ENCODE measurements around the gene NUDT1.
A peak's percentile ranks its signal among the peaks of the same experiment; 100 is the strongest.
"Not testable (repeated sequence)": the region's sequence is repeated elsewhere in the genome, so short reads cannot be mapped to it uniquely, and the experiment has no call there.

The NUDT1 gene

GRCh38 chr7:2269089-2269990, 27.3 kb downstream of the NUDT1 start:
- ATAC-seq (replicated peaks); H3K4me3 Mint-ChIP-seq; H3K9me3 Mint-ChIP-seq; DNase-seq; H3K27me3 Mint-ChIP-seq: not testable (repeated sequence)
- H3K4me1 Mint-ChIP-seq: peaks cover 9 to 25% of the 10 kb centered on the region in 2 donors
- peaks cover 39 to 59% of the 10 kb centered on the region in 2 donors for H3K36me3 Mint-ChIP-seq
- peak overlapping the region; percentile 62 for H3K27ac Mint-ChIP-seq

GRCh38 chr7:2269991-2270460, 28.0 kb downstream of the NUDT1 start:
- Mint-ChIP-seq H3K27ac (peak overlapping the region; percentile 62), H3K36me3 (peaks cover 40 to 59% of the 10 kb centered on the region in 2 donors), H3K27me3 (no peaks in the 10 kb centered on the region), H3K4me1 (peaks cover 6 to 21% of the 10 kb centered on the region in 2 donors), H3K9me3 (no peaks in the 10 kb centered on the region), H3K4me3 (no peak overlapping the region)
- DNase-seq: no peak
- ATAC-seq (replicated peaks): no peak

- peaks cover 6 to 17% of the 10 kb centered on the region in 2 donors for H3K4me1 Mint-ChIP-seq
- DNase-seq (no peak), ATAC-seq (replicated peaks) (no peak)
- H3K27me3 Mint-ChIP-seq: no peaks in the 10 kb centered on the region
- peak overlapping the region; percentile 67 for H3K27ac Mint-ChIP-seq
- peaks cover 39 to 59% of the 10 kb centered on the region in 2 donors for H3K36me3 Mint-ChIP-seq
- H3K9me3 Mint-ChIP-seq: no peaks in the 10 kb centered on the region
- H3K4me3 Mint-ChIP-seq: no peak overlapping the region
Measured at GRCh38 chr7:2270495-2270894, 28.5 kb downstream of the NUDT1 start.

GRCh38 chr7:2271273-2272026, 29.4 kb downstream of the NUDT1 start:
- no peaks in the 10 kb centered on the region for H3K27me3 Mint-ChIP-seq
- DNase-seq (no peak), ATAC-seq (replicated peaks) (peak in 1 of 2 donors; percentile 4)
- peaks cover 9 to 13% of the 10 kb centered on the region in 2 donors for H3K4me1 Mint-ChIP-seq
- H3K4me3 Mint-ChIP-seq: peak overlapping the region in 1 of 2 donors; percentile 23
- no peaks in the 10 kb centered on the region for H3K9me3 Mint-ChIP-seq
- peaks cover 42 to 60% of the 10 kb centered on the region in 2 donors for H3K36me3 Mint-ChIP-seq
- H3K27ac Mint-ChIP-seq: peak overlapping the region; percentile 52

GRCh38 chr7:2272031-2272430, 30.0 kb downstream of the NUDT1 start:
- peak overlapping the region; percentile 42 for H3K27ac Mint-ChIP-seq
- H3K4me3 Mint-ChIP-seq: no peak overlapping the region
- ATAC-seq (replicated peaks): no peak
- no peaks in the 10 kb centered on the region for H3K9me3 Mint-ChIP-seq
- H3K4me1 Mint-ChIP-seq: peaks cover 11 to 13% of the 10 kb centered on the region in 2 donors
- H3K36me3 Mint-ChIP-seq: peaks cover 43 to 60% of the 10 kb centered on the region in 2 donors
- DNase-seq: no peak
- no peaks in the 10 kb centered on the region for H3K27me3 Mint-ChIP-seq

- Mint-ChIP-seq H3K36me3 (peaks cover 51 to 70% of the 10 kb centered on the region in 2 donors), H3K27me3 (no peaks in the 10 kb centered on the region), H3K4me1 (peaks cover 16 to 17% of the 10 kb centered on the region in 2 donors), H3K27ac (peak overlapping the region; percentile 83), H3K9me3 (no peaks in the 10 kb centered on the region), H3K4me3 (no peak overlapping the region)
- no peak for DNase-seq
- ATAC-seq (replicated peaks): no peak
Measured at GRCh38 chr7:2273866-2274265, 31.8 kb downstream of the NUDT1 start.

- ATAC-seq (replicated peaks): no peak
Measured at GRCh38 chr7:2274666-2275065, 32.6 kb downstream of the NUDT1 start.

GRCh38 chr7:2275101-2275500, 33.1 kb downstream of the NUDT1 start:
- Mint-ChIP-seq H3K27me3 (no peaks in the 10 kb centered on the region), H3K4me3 (no peak overlapping the region), H3K9me3 (no peaks in the 10 kb centered on the region), H3K36me3 (peaks cover 58 to 75% of the 10 kb centered on the region in 2 donors), H3K4me1 (peaks cover 23% of the 10 kb centered on the region in 2 donors), H3K27ac (peak overlapping the region; percentile 83)
- no peak for DNase-seq
- no peak for ATAC-seq (replicated peaks)

More at GRCh38 chr7:2274666-2275065, 32.6 kb downstream of the NUDT1 start:
- Mint-ChIP-seq H3K36me3 (peaks cover 55 to 72% of the 10 kb centered on the region in 2 donors), H3K27me3 (no peaks in the 10 kb centered on the region), H3K4me3 (no peak overlapping the region), H3K27ac (peak overlapping the region; percentile 83), H3K4me1 (peaks cover 19% of the 10 kb centered on the region in 2 donors), H3K9me3 (no peaks in the 10 kb centered on the region)
- DNase-seq: no peak

GRCh38 chr7:2276107-2276506, 34.1 kb downstream of the NUDT1 start:
- ATAC-seq (replicated peaks) (no peak), DNase-seq (no peak)
- Mint-ChIP-seq H3K27me3 (no peaks in the 10 kb centered on the region), H3K9me3 (no peaks in the 10 kb centered on the region), H3K4me3 (no peak overlapping the region), H3K4me1 (peaks cover 22 to 23% of the 10 kb centered on the region in 2 donors), H3K27ac (peak overlapping the region; percentile 42), H3K36me3 (peaks cover 54 to 67% of the 10 kb centered on the region in 2 donors)

- Mint-ChIP-seq H3K27ac (peak overlapping the region; percentile 88), H3K4me3 (no peak overlapping the region), H3K36me3 (peaks cover 51 to 68% of the 10 kb centered on the region in 2 donors), H3K4me1 (peaks cover 35 to 41% of the 10 kb centered on the region in 2 donors), H3K9me3 (no peaks in the 10 kb centered on the region), H3K27me3 (no peaks in the 10 kb centered on the region)
- ATAC-seq (replicated peaks) (no peak), DNase-seq (no peak)
Measured at GRCh38 chr7:2278026-2278425, 36.0 kb downstream of the NUDT1 start.

GRCh38 chr7:2279896-2280295, 37.9 kb downstream of the NUDT1 start:
- ATAC-seq (replicated peaks) (no peak), DNase-seq (no peak)
- Mint-ChIP-seq H3K27me3 (no peaks in the 10 kb centered on the region), H3K4me3 (peak overlapping the region in 1 of 2 donors; percentile 29), H3K27ac (no peak overlapping the region), H3K4me1 (peaks cover 37 to 42% of the 10 kb centered on the region in 2 donors), H3K36me3 (peaks cover 44 to 63% of the 10 kb centered on the region in 2 donors), H3K9me3 (no peaks in the 10 kb centered on the region)

- no peaks in the 10 kb centered on the region for H3K27me3 Mint-ChIP-seq
- H3K9me3 Mint-ChIP-seq: no peaks in the 10 kb centered on the region
- peaks cover 37 to 44% of the 10 kb centered on the region in 2 donors for H3K4me1 Mint-ChIP-seq
- H3K36me3 Mint-ChIP-seq: peaks cover 39 to 58% of the 10 kb centered on the region in 2 donors
- no peak for DNase-seq
- ATAC-seq (replicated peaks): no peak
- H3K4me3 Mint-ChIP-seq: no peak overlapping the region
- H3K27ac Mint-ChIP-seq: peak overlapping the region; percentile 37
Measured at GRCh38 chr7:2280424-2280823, 38.4 kb downstream of the NUDT1 start.

- peak overlapping the region in 1 of 2 donors; percentile 13 for H3K4me3 Mint-ChIP-seq
- peaks cover 35 to 50% of the 10 kb centered on the region in 2 donors for H3K4me1 Mint-ChIP-seq
- peaks cover 32 to 52% of the 10 kb centered on the region in 2 donors for H3K36me3 Mint-ChIP-seq
- H3K9me3 Mint-ChIP-seq: no peaks in the 10 kb centered on the region
- H3K27ac Mint-ChIP-seq: no peak overlapping the region
- ATAC-seq (replicated peaks): no peak
- no peak for DNase-seq
- H3K27me3 Mint-ChIP-seq: no peaks in the 10 kb centered on the region
Measured at GRCh38 chr7:2281541-2281940, 39.5 kb downstream of the NUDT1 start.

- H3K9me3 Mint-ChIP-seq: no peaks in the 10 kb centered on the region
- H3K27ac Mint-ChIP-seq: peak overlapping the region; percentile 80
- peaks cover 26 to 45% of the 10 kb centered on the region in 2 donors for H3K36me3 Mint-ChIP-seq
- no peak for ATAC-seq (replicated peaks)
- no peaks in the 10 kb centered on the region for H3K27me3 Mint-ChIP-seq
- no peak for DNase-seq
- H3K4me1 Mint-ChIP-seq: peaks cover 32 to 50% of the 10 kb centered on the region in 2 donors
- H3K4me3 Mint-ChIP-seq: peak overlapping the region in 1 of 2 donors; percentile 56
Measured at GRCh38 chr7:2282185-2282751, 40.2 kb downstream of the NUDT1 start.
